ENCODE measurements around the gene ITCH.

GRCh38 chr20:34560614-34561013 is 197.5 kb downstream of the ITCH start:
- TF ChIP-seq, protein P1, sequence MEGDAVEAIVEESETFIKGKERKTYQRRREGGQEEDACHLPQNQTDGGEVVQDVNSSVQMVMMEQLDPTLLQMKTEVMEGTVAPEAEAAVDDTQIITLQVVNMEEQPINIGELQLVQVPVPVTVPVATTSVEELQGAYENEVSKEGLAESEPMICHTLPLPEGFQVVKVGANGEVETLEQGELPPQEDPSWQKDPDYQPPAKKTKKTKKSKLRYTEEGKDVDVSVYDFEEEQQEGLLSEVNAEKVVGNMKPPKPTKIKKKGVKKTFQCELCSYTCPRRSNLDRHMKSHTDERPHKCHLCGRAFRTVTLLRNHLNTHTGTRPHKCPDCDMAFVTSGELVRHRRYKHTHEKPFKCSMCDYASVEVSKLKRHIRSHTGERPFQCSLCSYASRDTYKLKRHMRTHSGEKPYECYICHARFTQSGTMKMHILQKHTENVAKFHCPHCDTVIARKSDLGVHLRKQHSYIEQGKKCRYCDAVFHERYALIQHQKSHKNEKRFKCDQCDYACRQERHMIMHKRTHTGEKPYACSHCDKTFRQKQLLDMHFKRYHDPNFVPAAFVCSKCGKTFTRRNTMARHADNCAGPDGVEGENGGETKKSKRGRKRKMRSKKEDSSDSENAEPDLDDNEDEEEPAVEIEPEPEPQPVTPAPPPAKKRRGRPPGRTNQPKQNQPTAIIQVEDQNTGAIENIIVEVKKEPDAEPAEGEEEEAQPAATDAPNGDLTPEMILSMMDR (IDR thresholded peaks at IDR 0.05) = no peak
- TF ChIP-seq, protein P2, sequence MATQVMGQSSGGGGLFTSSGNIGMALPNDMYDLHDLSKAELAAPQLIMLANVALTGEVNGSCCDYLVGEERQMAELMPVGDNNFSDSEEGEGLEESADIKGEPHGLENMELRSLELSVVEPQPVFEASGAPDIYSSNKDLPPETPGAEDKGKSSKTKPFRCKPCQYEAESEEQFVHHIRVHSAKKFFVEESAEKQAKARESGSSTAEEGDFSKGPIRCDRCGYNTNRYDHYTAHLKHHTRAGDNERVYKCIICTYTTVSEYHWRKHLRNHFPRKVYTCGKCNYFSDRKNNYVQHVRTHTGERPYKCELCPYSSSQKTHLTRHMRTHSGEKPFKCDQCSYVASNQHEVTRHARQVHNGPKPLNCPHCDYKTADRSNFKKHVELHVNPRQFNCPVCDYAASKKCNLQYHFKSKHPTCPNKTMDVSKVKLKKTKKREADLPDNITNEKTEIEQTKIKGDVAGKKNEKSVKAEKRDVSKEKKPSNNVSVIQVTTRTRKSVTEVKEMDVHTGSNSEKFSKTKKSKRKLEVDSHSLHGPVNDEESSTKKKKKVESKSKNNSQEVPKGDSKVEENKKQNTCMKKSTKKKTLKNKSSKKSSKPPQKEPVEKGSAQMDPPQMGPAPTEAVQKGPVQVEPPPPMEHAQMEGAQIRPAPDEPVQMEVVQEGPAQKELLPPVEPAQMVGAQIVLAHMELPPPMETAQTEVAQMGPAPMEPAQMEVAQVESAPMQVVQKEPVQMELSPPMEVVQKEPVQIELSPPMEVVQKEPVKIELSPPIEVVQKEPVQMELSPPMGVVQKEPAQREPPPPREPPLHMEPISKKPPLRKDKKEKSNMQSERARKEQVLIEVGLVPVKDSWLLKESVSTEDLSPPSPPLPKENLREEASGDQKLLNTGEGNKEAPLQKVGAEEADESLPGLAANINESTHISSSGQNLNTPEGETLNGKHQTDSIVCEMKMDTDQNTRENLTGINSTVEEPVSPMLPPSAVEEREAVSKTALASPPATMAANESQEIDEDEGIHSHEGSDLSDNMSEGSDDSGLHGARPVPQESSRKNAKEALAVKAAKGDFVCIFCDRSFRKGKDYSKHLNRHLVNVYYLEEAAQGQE (IDR thresholded peaks at IDR 0.05; ENCODE audit: insufficient read depth in 1 of 2, low read depth in 2 of 2, low read length in 1 of 2) = no peak
- no peak for TF ChIP-seq POLR2AphosphoS5 (IDR thresholded peaks at IDR 0.05; ENCODE audit: low read depth, low read length)
